AG10803 (cell line): Measurements from ENCODE around the gene RABGAP1L.

Experiments
- DNase-seq: peaks from one replicate; pipeline ENCODE4 v3.0.0; 2010; ENCODE audit warnings: low read depth
- H3K4me3 ChIP-seq: 2 replicates; pipeline ENCODE4 v1.5.1; 2011; ENCODE audit warnings: mild to moderate bottlenecking, low read length, control low read depth
- CTCF ChIP-seq: conservative IDR thresholded peaks from 2 replicates; pipeline ENCODE4 v1.5.1; 2011; ENCODE audit warnings: mild to moderate bottlenecking, low read length, control low read depth, inconsistent platforms

RABGAP1L gene

GRCh38 chr1:174200746-174201145, 41.4 kb downstream of the RABGAP1L start:
- H3K4me3 ChIP-seq = no peak overlapping the region
- no peak for DNase-seq
- no peak for TF ChIP-seq CTCF

GRCh38 chr1:174204697-174205308, 45.5 kb downstream of the RABGAP1L start:
- no peak for TF ChIP-seq CTCF
- no peak for DNase-seq

GRCh38 chr1:174206148-174206836, 47.0 kb downstream of the RABGAP1L start:
- DNase-seq = no peak
- no peak overlapping the region for H3K4me3 ChIP-seq
- no peak for TF ChIP-seq CTCF

More at GRCh38 chr1:174204697-174205308, 45.5 kb downstream of the RABGAP1L start:
- H3K4me3 ChIP-seq = no peak overlapping the region

- H3K4me3 ChIP-seq = no peak overlapping the region
- TF ChIP-seq CTCF = no peak
- DNase-seq = no peak
These were observed 50.2 kb downstream of the RABGAP1L start for GRCh38 chr1:174209347-174210187.

- no peak for TF ChIP-seq CTCF
- no peak overlapping the region for H3K4me3 ChIP-seq
- no peak for DNase-seq
These were observed 52.2 kb downstream of the RABGAP1L start for GRCh38 chr1:174211486-174211885.

- DNase-seq = no peak
- no peak for TF ChIP-seq CTCF
- H3K4me3 ChIP-seq = no peak overlapping the region
These were observed 56.4 kb downstream of the RABGAP1L start for GRCh38 chr1:174215766-174216165.

- no peak for DNase-seq
- no peak for TF ChIP-seq CTCF
These were observed 57.9 kb downstream of the RABGAP1L start for GRCh38 chr1:174217248-174217647.

More at GRCh38 chr1:174217248-174217647, 57.9 kb downstream of the RABGAP1L start:
- no peak overlapping the region for H3K4me3 ChIP-seq
